MM.1S (cell line): ENCODE measurements around the gene WDR54.

Source experiments
- CTCF ChIP-seq: fragments of 300-600 bp; sonication (generic); IDR thresholded peaks from 2 replicates; pipeline ENCODE4 v1.5.1; 2016; ENCODE audit warnings: antibody characterized with exemption, low read length, mixed read lengths
- EZH2 ChIP-seq: fragments of 300-600 bp; sonication (generic); optimal IDR thresholded peaks from 2 replicates; pipeline ENCODE3; 2017; ENCODE audit warnings: low read depth, mild to moderate bottlenecking, antibody characterized with exemption, low read length, mixed read lengths

- TF ChIP-seq EZH2 (no peak), CTCF (no peak)
Measured at GRCh38 chr2:74418312-74418711, 3.2 kb upstream of the WDR54 start.
